Gastrocnemius medialis (tissue), 4 donors: ENCODE results near the gene FNTB. TPM values are rescaled to one million over a fixed set of nuclear protein-coding genes. Genes with fewer than 3 reads are reported as not detected.

Experiments used
- ATAC-seq, 2 donors: fragments of 150-250 bp; one replicate each; pipeline ENCODE4 v1.9.1; 2016
- DNase-seq, 2 donors: peaks; one replicate each; pipeline ENCODE4 v3.0.0-alpha.2; 2019
- H3K27ac ChIP-seq, 4 donors: fragments of 200-600 bp; sonication (generic); 1 replicate in 1 of 4; 2 replicates in 3 of 4; pipeline ENCODE4 v1.5.1; 2016 to 2018; ENCODE audit warnings: mild to moderate bottlenecking in 2 of 4, moderate library complexity in 1 of 4
- H3K27me3 ChIP-seq, 3 donors: fragments of 200-600 bp; sonication (generic) in 2 of 3; 1 replicate in 1 of 3; 2 replicates in 2 of 3; pipeline versions ENCODE4 v1.5.1 to v1.6.0; 2016 to 2019; ENCODE audit warnings: mild to moderate bottlenecking in 1 of 3, moderate library complexity in 1 of 3
- H3K36me3 ChIP-seq, 2 donors: fragments of 200-600 bp; sonication (generic) in 1 of 2; one replicate each; pipeline ENCODE4 v1.5.1; 2017 to 2018
- H3K4me1 ChIP-seq, 2 donors: fragments of 200-600 bp; sonication (generic) in 1 of 2; one replicate each; pipeline ENCODE4 v1.5.1; 2016 to 2017; ENCODE audit warnings: mild to moderate bottlenecking in 2 of 2
- H3K4me3 ChIP-seq, 4 donors: fragments of 200-600 bp; sonication (generic) in 3 of 4; 1 replicate in 1 of 4; 2 replicates in 3 of 4; pipeline ENCODE4 v1.5.1; 2016 to 2019; ENCODE audit warnings: mild to moderate bottlenecking in 2 of 4
- H3K9me3 ChIP-seq, 3 donors: fragments of 200-600 bp; sonication (generic) in 2 of 3; 1 replicate in 1 of 3; 2 replicates in 2 of 3; pipeline ENCODE4 v1.5.1; 2016 to 2019
- CTCF ChIP-seq, 5 experiments: fragments of 450-650 bp in 3 of 5; fragments of 200-600 bp in 2 of 5; sonication (generic) in 2 of 5; IDR thresholded peaks in 4 of 5; conservative IDR thresholded peaks in 1 of 5; 1 replicate in 4 of 5; 2 replicates in 1 of 5; pipeline ENCODE4 v1.5.1; 2016 to 2019; ENCODE audit warnings: antibody characterized with exemption in 5 of 5, mild to moderate bottlenecking in 3 of 5, moderate library complexity in 3 of 5
- POLR2A ChIP-seq, 2 donors: fragments of 450-650 bp; IDR thresholded peaks; one replicate each; pipeline ENCODE4 v1.6.1; 2017; ENCODE audit warnings: antibody characterized with exemption in 2 of 2, mild to moderate bottlenecking in 2 of 2, moderate library complexity in 2 of 2
- in situ Hi-C, 4 donors: fragments of 200-750 bp; cut with MboI; loops; one replicate each; pipeline versions ENCODE4 v1.15.0 to v1.8.0; 2017; ENCODE audit warnings: low sequenced_read_pairs in 4 of 4
- intact Hi-C: fragments of 100-400 bp; cut with DNase I; formaldehyde crosslinking; loops from one replicate; pipeline ENCODE4 v1.15.1; 2023; ENCODE audit warnings: low total_unique reads
- total RNA-seq, 4 donors: library from RNA; depleted of rRNA; stranded (reverse); fragments of >200 nt; gene quantifications; one replicate each; pipeline versions ENCODE4 v1.1.0 to v1.2.3, GENCODE V29; 2016

Gene FNTB
- total RNA-seq, 4 donors from 2014 or later, result 6.1 to 40.6 (median 18.0) TPM

GRCh38 chr14:64938972-64939816 lies 47.5 kb upstream of the FNTB start:
- H3K27me3 ChIP-seq, result no peaks in the 10 kb centered on the region
- in situ Hi-C loops (no loop called here), intact Hi-C loops (no loop called here)
- peaks cover 0 to 12% of the 10 kb centered on the region in 2 donors for H3K36me3 ChIP-seq
- TF ChIP-seq POLR2A (IDR thresholded peaks at IDR 0.05), result no peak
- TF ChIP-seq CTCF (IDR thresholded peaks at IDR 0.05 in 4 of 5, conservative IDR thresholded peaks at IDR 0.05 in 1 of 5), result no peak
- no peaks in the 10 kb centered on the region for H3K9me3 ChIP-seq
- H3K4me1 ChIP-seq, result peaks cover 33 to 36% of the 10 kb centered on the region in 2 donors
- no peak for DNase-seq
- H3K27ac ChIP-seq, result no peak overlapping the region
- no peak overlapping the region for H3K4me3 ChIP-seq
- no peak for ATAC-seq

DNA sequence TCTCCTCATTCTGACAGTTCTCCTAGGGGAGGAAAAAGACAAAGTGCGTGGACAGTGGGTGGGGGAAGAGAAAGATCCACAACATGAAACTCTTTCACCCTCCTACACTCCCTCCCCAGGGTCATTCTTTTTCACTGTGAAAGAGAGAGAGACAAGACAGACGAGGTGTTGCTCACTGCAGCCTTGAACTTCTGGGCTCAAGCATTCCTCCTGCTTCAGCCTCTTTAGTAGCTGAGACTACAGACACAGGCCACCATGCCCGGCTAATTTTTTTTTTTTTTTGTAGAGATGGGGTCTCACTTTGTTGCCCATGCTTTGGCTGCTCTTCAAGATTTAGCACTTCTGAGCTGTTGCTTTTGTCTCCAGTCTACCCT lies 46.9 kb upstream of the FNTB start:
- Histone ChIP-seq H3K4me1 (peaks cover 27 to 30% of the 10 kb centered on the region in 2 donors), H3K36me3 (peaks cover 0 to 12% of the 10 kb centered on the region in 2 donors), H3K27ac (no peak overlapping the region), H3K27me3 (no peaks in the 10 kb centered on the region), H3K4me3 (no peak overlapping the region), H3K9me3 (no peaks in the 10 kb centered on the region)
- intact Hi-C loops (no loop called here), in situ Hi-C loops (no loop called here)
- ATAC-seq (no peak), DNase-seq (no peak)
- TF ChIP-seq CTCF (IDR thresholded peaks at IDR 0.05 in 4 of 5, conservative IDR thresholded peaks at IDR 0.05 in 1 of 5) (no peak), POLR2A (IDR thresholded peaks at IDR 0.05) (no peak)

DNA sequence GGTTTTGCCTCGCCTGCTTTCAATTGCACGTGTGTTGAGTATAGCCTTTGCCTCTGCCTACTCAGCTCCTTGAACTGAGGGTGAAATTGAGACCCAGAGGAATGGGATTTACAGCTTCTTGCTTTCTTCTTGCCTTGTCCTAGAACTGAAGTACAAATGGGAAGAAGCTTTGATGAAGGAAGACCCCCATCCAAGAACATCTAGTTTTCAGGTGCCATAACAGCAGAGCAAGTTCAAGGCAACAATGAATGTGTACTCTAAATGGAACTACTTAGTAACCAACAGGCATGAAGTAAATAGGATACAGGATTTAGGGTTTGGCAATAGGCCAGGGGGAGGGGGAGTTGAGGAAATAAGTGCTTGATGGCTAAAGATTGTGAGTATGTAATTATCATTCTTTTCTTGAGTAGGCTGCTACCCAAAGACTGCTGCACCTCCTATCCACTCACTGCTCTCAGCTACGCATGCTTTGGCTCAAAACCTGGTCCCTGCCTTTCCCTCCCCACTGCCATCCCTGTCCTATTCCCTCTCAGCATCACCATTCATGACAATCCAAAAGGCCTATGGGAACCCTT lies 46.3 kb upstream of the FNTB start:
- in situ Hi-C loops, result no loop called here
- H3K27ac ChIP-seq, result no peak overlapping the region
- H3K4me3 ChIP-seq, result no peak overlapping the region
- H3K4me1 ChIP-seq, result peaks cover 21 to 24% of the 10 kb centered on the region in 2 donors
- TF ChIP-seq POLR2A (IDR thresholded peaks at IDR 0.05), result no peak
- no peak for TF ChIP-seq CTCF (IDR thresholded peaks at IDR 0.05 in 4 of 5, conservative IDR thresholded peaks at IDR 0.05 in 1 of 5)
- no peak for ATAC-seq
- no peak for DNase-seq
- no peaks in the 10 kb centered on the region for H3K27me3 ChIP-seq
- intact Hi-C loops, result no loop called here
- no peaks in the 10 kb centered on the region for H3K9me3 ChIP-seq
- H3K36me3 ChIP-seq, result peaks cover 0 to 12% of the 10 kb centered on the region in 2 donors

- peaks cover 0 to 2% of the 10 kb centered on the region in 2 donors for H3K4me1 ChIP-seq
- in situ Hi-C loops (no loop called here), intact Hi-C loops (no loop called here)
- no peak for ATAC-seq
- no peaks in the 10 kb centered on the region for H3K27me3 ChIP-seq
- H3K27ac ChIP-seq, result no peak within 1 kb of the TSS
- DNase-seq, result no peak
- H3K36me3 ChIP-seq, result peaks cover 0 to 16% of the 10 kb centered on the region in 2 donors
- no peak within 1 kb of the TSS for H3K4me3 ChIP-seq
- no peak for TF ChIP-seq CTCF (IDR thresholded peaks at IDR 0.05 in 4 of 5, conservative IDR thresholded peaks at IDR 0.05 in 1 of 5)
- H3K9me3 ChIP-seq, result no peaks in the 10 kb centered on the region
These were observed 44.1 kb upstream of the FNTB start, which contains the start of gene GPX2 for GRCh38 chr14:64942531-64943111. GPX2 (minus strand) TSS chr14:64942745; CDS start chr14:64942726, 19 bp downstream.
